GM23338 (cell line): ENCODE data around the gene RNF8.

Source experiments
- CREB1 ChIP-seq: fragments of 250-450 bp; sonication (Bioruptor Pico); IDR thresholded peaks from 2 replicates; pipeline ENCODE4 v1.5.0; 2020; ENCODE audit warnings: low read depth, mild to moderate bottlenecking, moderate library complexity
- CTCF ChIP-seq, 2 experiments: fragments of 200-600 bp in 1 of 2; sonication (generic) in 1 of 2; conservative IDR thresholded peaks; 2 replicates each; pipeline versions ENCODE4 v1.5.1 to v1.6.1; 2016 to 2017; ENCODE audit warnings: antibody characterized with exemption in 2 of 2, low read depth in 2 of 2, mild to moderate bottlenecking in 2 of 2, moderate library complexity in 1 of 2
- EZH2 ChIP-seq: fragments of 200-600 bp; sonication (generic); IDR thresholded peaks from one replicate; pipeline ENCODE4 v1.8.0; 2017; ENCODE audit warnings: antibody characterized with exemption, mild to moderate bottlenecking, low read depth; ENCODE audit not compliant: unreplicated experiment
- EZH2phosphoT487 ChIP-seq: fragments of 200-600 bp; sonication (generic); IDR thresholded peaks from one replicate; pipeline ENCODE4 v1.8.1; 2018; ENCODE audit warnings: antibody characterized with exemption; ENCODE audit not compliant: unreplicated experiment
- ZNF114 ChIP-seq: fragments of 250-450 bp; sonication (Bioruptor Pico); IDR thresholded peaks from 2 replicates; pipeline ENCODE4 v1.5.0; 2020; ENCODE audit warnings: mild to moderate bottlenecking, moderate library complexity

- TF ChIP-seq CTCF (conservative IDR thresholded peaks at IDR 0.05; ENCODE audit: low read depth in 2 of 2), result no peak
- no peak for TF ChIP-seq EZH2
- no peak for TF ChIP-seq ZNF114 (CRISPR knock-in tag)
- TF ChIP-seq EZH2phosphoT487, result no peak
- TF ChIP-seq CREB1 (CRISPR knock-in tag), result no peak
These were observed 53.1 kb downstream of the RNF8 start for GRCh38 chr6:37406726-37407341.
